Measurements from ENCODE around the gene PCDHGA12.

PCDHGA12 gene

DNA sequence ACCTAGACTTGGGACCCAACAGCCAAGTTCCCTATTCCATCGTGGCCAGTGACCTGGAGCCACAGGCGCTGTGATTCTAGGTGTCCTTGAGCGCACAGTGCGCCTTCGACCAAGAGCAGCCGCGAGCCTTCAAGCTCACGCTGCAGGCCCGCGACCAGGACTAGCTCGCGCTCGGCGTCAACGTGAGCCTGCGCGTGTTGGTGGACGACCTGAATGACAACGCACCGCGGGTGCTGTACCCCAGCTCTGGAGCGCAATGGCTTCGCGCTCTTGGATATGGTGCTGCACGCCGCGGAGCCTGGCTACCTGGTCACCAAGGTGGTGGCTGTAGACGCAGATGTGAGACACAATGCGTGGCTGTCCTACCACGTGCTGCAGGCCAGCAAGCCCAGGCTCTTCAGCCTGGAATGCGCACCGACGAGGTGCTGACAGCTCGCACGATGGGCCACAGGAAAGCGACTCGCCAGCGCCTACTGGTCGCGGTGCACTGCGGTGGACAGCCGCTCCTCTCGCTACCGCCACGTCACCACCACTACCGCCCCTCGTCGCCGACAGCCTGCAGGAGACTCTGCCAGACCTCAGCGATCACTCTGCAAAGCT is 11.4 kb downstream of the PCDHGA12 start:
- no peak for DNase-seq

DNA sequence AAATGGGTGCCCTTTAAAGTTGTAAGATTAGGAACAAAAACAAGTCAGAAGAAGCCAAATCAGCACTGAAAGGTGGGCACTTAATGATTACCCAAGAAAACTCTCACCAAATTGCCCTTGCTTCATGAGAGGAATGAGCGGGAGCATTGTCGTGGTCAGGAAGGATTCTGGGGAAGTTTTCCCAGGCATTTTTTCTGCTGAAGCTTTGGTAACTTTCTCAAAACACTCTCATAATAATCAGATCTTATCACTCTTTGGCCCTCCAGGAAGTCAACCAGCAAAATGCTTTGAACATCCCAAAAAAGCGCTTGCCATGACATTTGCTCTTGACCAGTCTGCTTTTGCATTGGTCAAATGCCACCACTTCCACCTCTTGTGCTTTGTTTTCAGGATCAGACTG is 35.0 kb downstream of the PCDHGA12 start:
- DNase-seq = no peak

DNA sequence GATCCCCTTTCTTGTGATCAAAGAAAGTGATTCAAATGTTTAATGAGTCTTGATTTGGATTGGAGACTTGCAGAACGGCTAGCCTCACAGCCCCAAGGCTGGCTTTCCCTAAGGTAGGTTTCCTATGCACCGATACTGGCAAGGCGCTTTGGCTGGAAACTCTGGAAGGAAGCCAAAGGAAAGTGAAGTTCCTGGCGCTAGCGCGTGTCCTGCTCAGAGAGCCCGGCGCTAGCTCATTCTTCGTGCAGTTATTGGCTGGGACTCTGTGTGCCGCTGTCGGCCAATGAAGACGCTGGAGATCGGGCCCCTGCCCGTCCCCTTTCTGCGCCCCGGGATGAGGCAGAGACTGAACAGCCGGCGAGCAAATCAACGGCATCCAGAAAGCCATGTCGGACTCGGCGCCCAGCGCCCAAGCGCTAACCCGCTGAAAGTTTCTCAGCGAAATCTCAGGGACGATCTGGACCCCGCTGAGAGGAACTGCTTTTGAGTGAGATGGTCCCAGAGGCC is 45.4 kb downstream of the PCDHGA12 start, which contains the start of gene PCDHGC3:
TSS of gene PCDHGC3 (plus strand) at position 342 of the 507 bp plus-strand sequence. CDS start at position 493, 151 bp downstream.
- DNase-seq = peak; percentile 44

- no peak for DNase-seq
Measured at GRCh38 chr5:141476132-141476911, 46.0 kb downstream of the PCDHGA12 start.

GRCh38 chr5:141477044-141477575 is 46.8 kb downstream of the PCDHGA12 start:
- DNase-seq = no peak

- no peak for DNase-seq
Measured at GRCh38 chr5:141477815-141478214, 47.5 kb downstream of the PCDHGA12 start.

DNA sequence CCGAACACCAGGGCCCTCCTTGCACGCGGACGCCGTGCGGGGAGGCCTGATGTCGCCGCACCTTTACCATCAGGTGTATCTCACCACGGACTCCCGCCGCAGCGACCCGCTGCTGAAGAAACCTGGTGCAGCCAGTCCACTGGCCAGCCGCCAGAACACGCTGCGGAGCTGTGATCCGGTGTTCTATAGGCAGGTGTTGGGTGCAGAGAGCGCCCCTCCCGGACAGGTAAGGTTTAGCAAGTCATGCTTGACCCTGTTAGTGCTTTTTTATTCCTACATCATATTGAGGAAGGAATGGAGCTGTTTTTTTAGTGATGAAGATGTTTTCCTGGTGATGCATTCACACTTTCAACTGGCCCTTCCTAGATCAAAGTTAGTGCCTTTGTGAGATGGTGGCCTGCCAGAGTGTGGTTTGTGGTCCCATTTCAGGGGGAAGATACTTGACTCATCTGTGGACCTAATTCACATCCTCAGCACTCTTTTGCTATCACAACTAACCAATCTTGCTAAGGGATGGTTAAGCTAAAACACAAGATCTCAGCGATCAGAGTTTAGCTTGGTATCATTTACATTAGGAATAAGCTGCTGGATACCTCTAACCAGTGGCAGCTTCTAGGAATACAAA is 48.1 kb downstream of the PCDHGA12 start:
- DNase-seq = no peak

DNA sequence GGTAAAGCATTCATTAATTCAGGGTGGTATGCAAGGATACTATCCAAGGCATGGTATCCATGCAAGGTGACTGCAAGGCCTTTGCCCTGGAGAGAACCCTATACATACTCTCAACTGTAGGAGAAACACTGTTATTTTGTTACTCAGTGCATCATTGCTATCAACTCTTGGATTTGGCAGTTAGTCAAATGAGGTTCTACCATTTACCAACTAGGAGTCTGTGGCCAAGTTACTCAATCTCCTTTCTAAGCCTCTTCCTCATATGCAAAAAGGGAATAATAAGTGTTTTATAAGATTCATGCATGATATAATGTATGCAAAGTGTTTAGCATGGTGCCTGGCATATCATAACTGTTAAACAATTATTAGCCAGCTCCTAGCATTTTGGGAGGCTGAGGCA is 49.5 kb downstream of the PCDHGA12 start:
- no peak for DNase-seq

All from NCI-H2081 treated with DMSO at 0.1 percent for 48 hours (cell line).